KMS-11 (cell line): ENCODE data around the gene RASL12.

Source experiments
- H2AFZ ChIP-seq: fragments of 200-600 bp; sonication (generic); 2 replicates; pipeline ENCODE4 v1.6.1; 2016; ENCODE audit warnings: antibody characterized with exemption, mixed run types, low read depth
- H3K27ac ChIP-seq: fragments of 200-600 bp; sonication (generic); 2 replicates; pipeline ENCODE4 v1.6.1; 2016; ENCODE audit warnings: mild to moderate bottlenecking, mixed run types
- H3K27me3 ChIP-seq: fragments of 200-600 bp; sonication (generic); 2 replicates; pipeline ENCODE4 v1.6.1; 2017; ENCODE audit warnings: mild to moderate bottlenecking, low read depth, mixed run types, moderate library complexity; ENCODE audit not compliant: insufficient read depth
- H3K36me3 ChIP-seq: fragments of 200-600 bp; sonication (generic); 2 replicates; pipeline ENCODE4 v1.6.1; 2017; ENCODE audit warnings: mild to moderate bottlenecking, mixed run types; ENCODE audit not compliant: insufficient read depth
- H3K4me1 ChIP-seq: fragments of 200-600 bp; sonication (generic); 2 replicates; pipeline ENCODE4 v1.6.1; 2016; ENCODE audit warnings: mild to moderate bottlenecking, low read depth, mixed run types; ENCODE audit not compliant: poor library complexity, severe bottlenecking
- H3K4me2 ChIP-seq: fragments of 200-600 bp; sonication (generic); 2 replicates; pipeline ENCODE4 v1.7.0; 2016; ENCODE audit warnings: mild to moderate bottlenecking, mixed run types
- H3K4me3 ChIP-seq: fragments of 200-600 bp; sonication (generic); IDR thresholded peaks from 2 replicates; pipeline ENCODE4 v1.6.1; 2017; ENCODE audit warnings: low read depth, low read length, mixed read lengths; ENCODE audit not compliant: insufficient read depth
- H3K79me2 ChIP-seq: fragments of 200-600 bp; sonication (generic); 2 replicates; pipeline ENCODE4 v1.6.1; 2016; ENCODE audit warnings: low read depth, mixed run types; ENCODE audit not compliant: insufficient read depth
- H3K9ac ChIP-seq: fragments of 200-600 bp; sonication (generic); 2 replicates; pipeline ENCODE4 v1.6.1; 2016; ENCODE audit warnings: mild to moderate bottlenecking, mixed run types
- H4K20me1 ChIP-seq: fragments of 200-600 bp; sonication (generic); 2 replicates; pipeline ENCODE4 v1.6.1; 2016; ENCODE audit warnings: mild to moderate bottlenecking, mixed run types; ENCODE audit not compliant: insufficient read depth
- TF ChIP-seq, protein P1 (sequence below): fragments of 200-600 bp; sonication (generic); conservative IDR thresholded peaks from 2 replicates; pipeline ENCODE4 v1.6.1; 2017; ENCODE audit warnings: low read depth, mild to moderate bottlenecking, antibody characterized with exemption, low read length, moderate library complexity, mixed read lengths

The RASL12 gene

DNA sequence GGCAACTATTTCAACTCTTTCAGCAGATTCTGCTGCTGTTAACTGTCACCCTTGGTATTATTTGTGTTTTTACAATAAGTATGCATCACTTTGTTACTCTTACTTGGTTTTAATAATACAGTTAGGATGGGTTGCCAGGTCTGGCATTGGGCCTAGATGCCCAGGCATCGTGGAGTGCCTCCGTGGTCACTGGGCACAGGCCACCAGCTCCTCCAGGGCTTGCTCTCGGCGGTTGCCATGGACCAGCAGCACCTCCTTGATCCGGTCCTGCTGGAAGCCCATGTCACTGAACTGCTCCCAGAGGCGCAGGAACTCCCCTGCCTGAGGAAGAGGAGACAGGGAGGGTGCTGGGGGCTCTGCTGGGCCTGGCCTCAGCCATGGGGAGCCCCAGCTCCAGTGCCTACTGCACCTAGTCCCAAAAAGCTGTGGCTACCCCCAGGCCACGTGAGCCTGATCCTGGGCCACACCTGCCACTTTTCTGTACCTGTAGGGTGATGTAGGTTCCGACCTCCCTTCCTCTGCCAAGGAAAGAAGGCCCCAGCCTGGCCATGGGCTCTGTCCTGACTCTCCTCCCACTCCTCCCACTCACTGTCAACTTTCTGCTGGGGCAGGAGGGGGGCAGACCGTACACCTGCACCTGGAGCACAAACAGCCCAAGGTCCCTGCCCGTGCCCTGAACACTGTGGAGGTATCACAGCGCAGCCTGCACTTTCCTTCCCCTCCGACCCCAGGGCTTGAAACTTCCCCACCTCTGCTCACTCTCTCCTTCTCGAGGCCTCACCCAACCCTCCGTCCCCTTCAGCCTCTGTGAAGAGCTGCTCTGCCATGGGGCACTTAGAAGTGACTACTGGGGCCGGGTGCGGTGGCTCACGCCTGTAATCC lies 25.4 kb upstream of the RASL12 start:
- Histone ChIP-seq H3K79me2 (no peaks in the 10 kb centered on the region), H3K27me3 (no peaks in the 10 kb centered on the region), H3K4me2 (no peak overlapping the region), H3K4me1 (no peaks in the 10 kb centered on the region), H3K4me3 (no peak overlapping the region), H3K27ac (no peak overlapping the region), H3K36me3 (no peaks in the 10 kb centered on the region), H2AFZ (no peak overlapping the region), H3K9ac (no peak overlapping the region), H4K20me1 (no peaks in the 10 kb centered on the region)
- TF ChIP-seq, protein P1, sequence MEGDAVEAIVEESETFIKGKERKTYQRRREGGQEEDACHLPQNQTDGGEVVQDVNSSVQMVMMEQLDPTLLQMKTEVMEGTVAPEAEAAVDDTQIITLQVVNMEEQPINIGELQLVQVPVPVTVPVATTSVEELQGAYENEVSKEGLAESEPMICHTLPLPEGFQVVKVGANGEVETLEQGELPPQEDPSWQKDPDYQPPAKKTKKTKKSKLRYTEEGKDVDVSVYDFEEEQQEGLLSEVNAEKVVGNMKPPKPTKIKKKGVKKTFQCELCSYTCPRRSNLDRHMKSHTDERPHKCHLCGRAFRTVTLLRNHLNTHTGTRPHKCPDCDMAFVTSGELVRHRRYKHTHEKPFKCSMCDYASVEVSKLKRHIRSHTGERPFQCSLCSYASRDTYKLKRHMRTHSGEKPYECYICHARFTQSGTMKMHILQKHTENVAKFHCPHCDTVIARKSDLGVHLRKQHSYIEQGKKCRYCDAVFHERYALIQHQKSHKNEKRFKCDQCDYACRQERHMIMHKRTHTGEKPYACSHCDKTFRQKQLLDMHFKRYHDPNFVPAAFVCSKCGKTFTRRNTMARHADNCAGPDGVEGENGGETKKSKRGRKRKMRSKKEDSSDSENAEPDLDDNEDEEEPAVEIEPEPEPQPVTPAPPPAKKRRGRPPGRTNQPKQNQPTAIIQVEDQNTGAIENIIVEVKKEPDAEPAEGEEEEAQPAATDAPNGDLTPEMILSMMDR: no peak

DNA sequence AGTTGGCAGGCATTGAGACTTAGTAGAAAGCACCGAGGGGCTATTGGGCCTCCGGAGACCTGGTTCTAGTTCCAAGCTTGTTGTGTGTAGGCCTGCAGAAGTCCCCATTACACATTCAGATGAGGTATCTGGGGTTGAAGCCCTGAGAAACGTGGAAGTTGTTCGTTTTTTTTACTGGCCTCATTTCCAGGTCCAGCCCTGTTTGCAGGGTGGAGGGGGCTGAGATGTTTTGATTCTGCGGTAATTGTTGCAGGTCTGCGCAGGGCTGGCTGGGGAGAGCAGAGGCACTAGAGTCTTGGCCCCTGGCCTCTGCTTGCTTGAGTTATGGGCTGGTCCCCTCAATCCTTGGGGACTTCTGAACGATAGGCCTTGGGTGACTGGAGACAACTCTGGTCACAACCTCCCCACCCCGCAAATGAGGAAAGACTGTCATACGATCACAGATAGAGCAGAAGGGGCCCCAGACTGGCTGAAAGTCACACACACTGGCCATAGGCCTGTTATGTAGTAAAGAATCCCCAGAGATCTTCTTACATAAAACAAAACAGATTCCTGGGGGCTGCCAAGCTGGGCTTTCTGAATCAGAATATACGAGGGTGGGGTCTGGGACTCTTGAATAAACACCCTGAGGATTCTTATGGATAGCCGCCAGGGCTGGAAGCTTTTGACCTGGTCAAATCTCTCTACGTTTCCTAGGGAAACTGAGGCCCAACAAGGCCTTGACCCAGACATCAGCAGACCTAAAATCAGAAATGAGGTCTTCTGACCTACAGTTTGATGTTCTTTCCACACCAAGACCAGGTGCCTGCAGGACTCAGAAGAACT lies 24.4 kb upstream of the RASL12 start:
- Histone ChIP-seq H3K4me2 (no peak overlapping the region), H3K79me2 (no peaks in the 10 kb centered on the region), H3K36me3 (no peaks in the 10 kb centered on the region), H2AFZ (no peak overlapping the region), H3K9ac (no peak overlapping the region), H3K27ac (no peak overlapping the region), H3K4me3 (no peak overlapping the region), H3K27me3 (no peaks in the 10 kb centered on the region), H4K20me1 (no peaks in the 10 kb centered on the region), H3K4me1 (no peaks in the 10 kb centered on the region)
- TF ChIP-seq, protein P1: no peak

DNA sequence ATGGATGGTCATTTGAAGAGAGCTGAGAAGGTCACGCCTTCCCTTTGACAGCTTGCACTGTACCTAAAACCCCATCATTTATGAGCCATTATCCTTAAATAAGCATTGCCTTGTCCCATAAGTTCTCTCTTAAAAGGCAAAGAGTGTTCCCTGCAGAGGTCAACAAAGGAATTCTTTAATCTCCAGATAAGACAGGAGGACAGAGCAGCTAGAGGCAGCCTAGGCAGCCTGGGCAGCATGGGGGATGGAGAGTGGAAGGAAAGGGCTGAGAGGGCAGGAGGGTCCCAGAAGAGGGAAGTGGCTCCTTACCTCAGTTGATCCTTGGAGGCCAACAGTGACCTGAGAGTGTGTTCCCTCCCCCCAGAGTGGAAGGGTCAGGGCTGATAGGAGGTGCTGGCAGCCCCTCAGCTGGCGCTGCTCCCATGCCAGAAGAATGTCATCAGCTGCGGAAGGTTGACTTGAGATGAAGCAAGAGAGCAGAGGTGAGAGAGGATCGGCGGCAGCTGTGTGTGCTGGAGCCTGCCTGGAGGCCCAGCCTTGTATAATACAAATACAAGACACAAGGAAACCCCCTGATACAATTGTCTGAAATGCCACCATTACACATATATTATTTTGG lies 21.5 kb upstream of the RASL12 start:
- TF ChIP-seq, protein P1: no peak
- Histone ChIP-seq H3K27me3 (no peaks in the 10 kb centered on the region), H3K9ac (no peak overlapping the region), H2AFZ (no peak overlapping the region), H3K4me3 (no peak overlapping the region), H3K4me1 (no peaks in the 10 kb centered on the region), H3K79me2 (no peaks in the 10 kb centered on the region), H3K36me3 (no peaks in the 10 kb centered on the region), H3K4me2 (no peak overlapping the region), H4K20me1 (no peaks in the 10 kb centered on the region), H3K27ac (no peak overlapping the region)

- no peak overlapping the region for H3K27ac ChIP-seq
- H3K4me2 ChIP-seq: no peak overlapping the region
Measured at GRCh38 chr15:65088643-65089021, 20.8 kb upstream of the RASL12 start.

More at GRCh38 chr15:65088643-65089021, 20.8 kb upstream of the RASL12 start:
- TF ChIP-seq, protein P1: no peak
- Histone ChIP-seq H3K4me3 (no peak overlapping the region), H3K9ac (no peak overlapping the region), H4K20me1 (no peaks in the 10 kb centered on the region), H3K4me1 (no peaks in the 10 kb centered on the region), H2AFZ (no peak overlapping the region), H3K36me3 (no peaks in the 10 kb centered on the region), H3K27me3 (no peaks in the 10 kb centered on the region), H3K79me2 (no peaks in the 10 kb centered on the region)
